Activated CD4-positive, alpha-beta T cell treated with anti-CD3 and anti-CD28 coated beads for 36 hours (primary cell): ENCODE results near the gene TET3. TPM values are rescaled to one million over a fixed set of nuclear protein-coding genes. Genes with fewer than 3 reads are reported as not detected.
A peak's percentile ranks its signal among the peaks of the same experiment; 100 is the strongest.

Source experiments
- ATAC-seq: fragments of 200-7000 bp; cut with Tn5 transposase; one replicate; pipeline ENCODE4 v1.10.0; 2021; ENCODE audit warnings: mild to moderate bottlenecking, moderate library complexity
- CTCF ChIA-PET: fragments of 350-600 bp; sonication (Branson Sonifier 250); formaldehyde crosslinking; loops from one replicate; lab custom pipeline; 2021; ENCODE audit warnings: antibody characterized with exemption; lab: Charles Lee
- POLR2A ChIA-PET: fragments of 350-600 bp; sonication (Branson Sonifier 250); formaldehyde crosslinking; loops from one replicate; lab custom pipeline; 2021; ENCODE audit warnings: antibody characterized with exemption, inconsistent platforms; lab: Charles Lee
- DNase-seq: peaks from one replicate; pipeline ENCODE4 v3.0.0-alpha.2; 2020
- H3K27ac Mint-ChIP-seq: one replicate; pipeline ENCODE4 v1.8.0; 2021; ENCODE audit warnings: mixed read lengths
- H3K27me3 Mint-ChIP-seq: one replicate; pipeline ENCODE4 v1.8.0; 2021; ENCODE audit warnings: mixed read lengths
- H3K36me3 Mint-ChIP-seq: one replicate; pipeline ENCODE4 v1.8.0; 2021; ENCODE audit warnings: low read depth, mixed read lengths
- H3K4me1 Mint-ChIP-seq: one replicate; pipeline ENCODE4 v1.8.0; 2021; ENCODE audit warnings: mixed read lengths
- H3K4me3 Mint-ChIP-seq: one replicate; pipeline ENCODE4 v1.8.0; 2021; ENCODE audit warnings: mild to moderate bottlenecking, moderate library complexity, mixed read lengths
- H3K9me3 Mint-ChIP-seq: one replicate; pipeline ENCODE4 v1.8.0; 2021; ENCODE audit warnings: low read depth, mixed read lengths
- intact Hi-C, 2 experiments: fragments of 100-400 bp; cut with DNase I in 1 of 2; cut with micrococcal nuclease in 1 of 2; formaldehyde crosslinking; loops; one replicate each; pipeline versions ENCODE4 v1.14.2 to v1.15.1; 2022 to 2024; cut with DNase I, micrococcal nuclease
- total RNA-seq, 2 experiments: library from RNA; stranded (reverse); gene quantifications; one replicate each; pipeline ENCODE4 v1.2.3, GENCODE V29; 2021

TET3 gene
- total RNA-seq, 2 experiments from 2014 or later: 15.0 to 17.3 TPM

GRCh38 chr2:74019516-74019915 is 34.8 kb downstream of the TET3 start:
- Mint-ChIP-seq H3K36me3 (peaks cover 14% of the 10 kb centered on the region), H3K9me3 (no peaks in the 10 kb centered on the region), H3K4me1 (peaks cover 53% of the 10 kb centered on the region), H3K4me3 (no peak overlapping the region), H3K27ac (no peak overlapping the region), H3K27me3 (no peaks in the 10 kb centered on the region)
- intact Hi-C loops: no loop called here
- DNase-seq: no peak
- ChIA-PET CTCF (interaction anchor here (0.7 to 1.2 kb wide), 2 partner anchors 11 to 217 kb away, joined by 3 to 4 read pairs; no protein-coding TSS in a partner anchor), POLR2A (interaction anchor here (1.1 kb wide), 1 partner anchor 18 kb away, joined by 3 read pairs; no protein-coding TSS in a partner anchor)
- no peak for ATAC-seq

DNA sequence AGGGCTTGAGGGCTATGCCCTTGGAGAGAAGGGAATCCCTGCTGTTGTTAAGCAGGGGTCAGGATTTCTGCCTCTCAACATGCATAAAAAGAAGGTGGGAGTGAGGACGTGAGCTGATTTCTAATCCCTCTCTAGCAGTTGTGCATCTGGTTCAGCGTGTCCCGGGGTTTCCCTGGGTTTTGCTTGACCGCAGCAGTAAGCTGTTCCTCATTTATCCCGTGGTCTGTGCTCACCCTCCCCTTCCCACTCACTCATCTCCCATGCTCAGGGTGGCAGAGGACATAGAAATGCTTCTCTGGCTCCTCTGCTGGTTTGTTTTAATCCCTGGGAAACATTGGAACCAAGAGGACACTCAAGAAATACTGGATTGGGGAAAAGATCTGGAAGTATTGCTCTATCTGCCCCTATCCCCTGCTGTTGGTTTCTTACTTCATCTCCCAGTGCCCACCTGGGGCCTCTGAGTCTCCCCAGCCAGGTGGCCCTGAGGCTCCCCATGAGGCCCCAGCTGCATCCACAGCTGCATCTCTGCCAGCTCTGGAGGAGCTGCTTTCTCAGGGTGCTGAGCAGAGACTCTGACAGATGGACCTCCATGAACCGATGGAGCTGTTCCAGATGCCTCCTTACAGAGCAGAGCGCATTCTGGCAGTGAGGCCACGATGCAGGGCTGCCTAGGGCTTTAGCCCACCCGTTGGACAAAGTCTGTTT is 36.1 kb downstream of the TET3 start:
- intact Hi-C loops: no loop called here
- ATAC-seq (no peak), DNase-seq (no peak)
- Mint-ChIP-seq H3K27ac (peak overlapping the region; percentile 44), H3K36me3 (peaks cover 12% of the 10 kb centered on the region), H3K4me3 (no peak overlapping the region), H3K27me3 (no peaks in the 10 kb centered on the region), H3K9me3 (no peaks in the 10 kb centered on the region), H3K4me1 (peaks cover 59% of the 10 kb centered on the region)
- CTCF ChIA-PET: interaction anchor here (0.6 to 1.4 kb wide), 4 partner anchors 13 to 250 kb away, joined by 3 to 4 read pairs (median 4); no protein-coding TSS in a partner anchor
- POLR2A ChIA-PET: interaction anchor here (0.6 to 1.1 kb wide), 3 partner anchors 11 to 76 kb away, joined by 3 to 4 read pairs (median 3); no protein-coding TSS in a partner anchor

DNA sequence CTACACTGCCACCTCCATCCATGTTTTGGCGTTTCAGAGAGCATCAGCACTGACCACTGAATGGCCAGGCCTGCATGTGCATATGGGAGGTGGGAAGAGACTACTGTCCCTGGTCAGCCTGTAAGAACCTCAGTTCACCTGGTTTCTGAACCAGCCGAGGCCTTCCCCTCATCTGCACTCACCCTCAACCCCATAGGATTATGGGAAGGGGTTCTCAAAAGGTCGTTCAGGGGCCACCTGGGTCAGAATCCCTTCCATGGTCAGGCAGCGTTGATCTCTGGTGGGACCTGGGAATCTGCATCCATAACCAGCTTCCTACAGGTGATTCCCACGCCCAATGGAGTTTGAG is 36.7 kb downstream of the TET3 start:
- CTCF ChIA-PET: interaction anchor here (1.4 kb wide), 1 partner anchor 13 kb away, joined by 4 read pairs; no protein-coding TSS in a partner anchor

DNA sequence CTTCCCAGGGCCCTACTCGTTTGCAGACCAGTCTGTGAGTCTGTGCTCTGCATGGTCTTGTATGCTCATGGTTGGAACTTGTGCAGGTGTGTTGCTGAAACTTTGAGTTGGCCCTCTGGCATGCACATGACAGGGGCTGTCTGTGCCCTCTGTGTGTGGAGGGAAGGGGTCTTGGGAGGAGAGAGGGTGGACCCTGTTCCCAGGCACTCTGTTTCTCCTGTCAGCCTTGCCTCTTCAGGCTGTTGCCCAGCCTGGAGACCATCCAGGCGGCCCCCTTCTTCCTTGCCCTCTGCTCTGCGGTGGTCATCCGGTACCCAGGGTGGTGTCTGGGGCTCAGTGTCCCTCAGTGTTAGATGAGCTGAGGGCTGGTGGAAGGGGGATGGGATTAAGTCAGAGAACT is 39.5 kb downstream of the TET3 start:
- POLR2A ChIA-PET: no interaction called here
- Mint-ChIP-seq H3K27me3 (no peaks in the 10 kb centered on the region), H3K9me3 (no peaks in the 10 kb centered on the region), H3K4me3 (no peak overlapping the region), H3K4me1 (peaks cover 69% of the 10 kb centered on the region), H3K36me3 (peaks cover 10% of the 10 kb centered on the region), H3K27ac (peak overlapping the region; percentile 42)
- ATAC-seq (no peak), DNase-seq (no peak)
- intact Hi-C loops: no loop called here
- CTCF ChIA-PET: no interaction called here

More for the DNA sequence above, 36.7 kb downstream of the TET3 start:
- POLR2A ChIA-PET: no interaction called here
- H3K4me3 Mint-ChIP-seq: no peak overlapping the region
- no peaks in the 10 kb centered on the region for H3K9me3 Mint-ChIP-seq
- H3K27ac Mint-ChIP-seq: peak overlapping the region; percentile 4
- H3K27me3 Mint-ChIP-seq: no peaks in the 10 kb centered on the region
- peaks cover 12% of the 10 kb centered on the region for H3K36me3 Mint-ChIP-seq
- H3K4me1 Mint-ChIP-seq: peaks cover 62% of the 10 kb centered on the region
- intact Hi-C loops: no loop called here
- ATAC-seq: no peak
- no peak for DNase-seq

DNA sequence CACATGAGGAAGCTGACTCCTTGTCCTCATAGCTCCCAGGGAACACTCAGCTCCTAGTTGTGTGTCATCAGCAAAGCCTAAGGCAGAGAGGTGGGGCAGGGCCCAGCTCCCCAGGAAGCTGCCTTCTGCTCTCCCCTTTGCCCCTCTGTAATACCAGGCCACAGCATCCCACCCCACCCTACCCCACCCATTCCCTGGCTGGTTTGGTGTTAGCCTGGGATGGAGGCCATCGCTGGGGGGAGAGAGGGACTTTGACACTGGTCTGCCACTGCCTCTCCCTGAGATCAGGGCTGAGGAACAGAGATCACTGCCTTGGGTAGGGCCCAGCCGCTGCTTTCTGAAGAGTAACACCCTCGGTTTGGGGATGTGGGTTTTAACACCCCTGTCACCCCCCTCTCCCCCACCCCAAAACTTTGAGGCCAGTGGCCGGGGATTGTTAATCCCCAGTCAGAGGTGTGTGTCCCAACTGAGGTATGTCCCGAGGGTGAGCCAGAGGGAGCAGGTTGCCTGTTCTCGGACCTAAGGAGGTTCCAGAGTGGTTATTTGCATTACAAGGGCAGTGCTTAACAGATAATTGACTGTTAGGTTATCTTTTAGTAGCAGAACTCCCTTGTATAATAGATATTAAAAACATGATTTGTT is 41.4 kb downstream of the TET3 start:
- peaks cover 71% of the 10 kb centered on the region for H3K4me1 Mint-ChIP-seq
- no peaks in the 10 kb centered on the region for H3K27me3 Mint-ChIP-seq
- intact Hi-C loops: loop anchor here in 1 of 2 experiments (5.0 kb wide), 1 partner anchor 39 kb away; no protein-coding TSS in a partner anchor
- ATAC-seq: peak; percentile 29
- H3K9me3 Mint-ChIP-seq: no peaks in the 10 kb centered on the region
- H3K36me3 Mint-ChIP-seq: peaks cover 12% of the 10 kb centered on the region
- DNase-seq: peak; percentile 37
- H3K4me3 Mint-ChIP-seq: no peak overlapping the region
- peak overlapping the region; percentile 74 for H3K27ac Mint-ChIP-seq
- ChIA-PET CTCF (interaction anchor here (0.6 kb wide), 1 partner anchor 193 kb away, joined by 3 read pairs; no protein-coding TSS in a partner anchor), POLR2A (interaction anchor here (0.6 to 0.9 kb wide), 3 partner anchors 9 to 153 kb away, joined by 3 to 6 read pairs (median 3); no protein-coding TSS in a partner anchor)

DNA sequence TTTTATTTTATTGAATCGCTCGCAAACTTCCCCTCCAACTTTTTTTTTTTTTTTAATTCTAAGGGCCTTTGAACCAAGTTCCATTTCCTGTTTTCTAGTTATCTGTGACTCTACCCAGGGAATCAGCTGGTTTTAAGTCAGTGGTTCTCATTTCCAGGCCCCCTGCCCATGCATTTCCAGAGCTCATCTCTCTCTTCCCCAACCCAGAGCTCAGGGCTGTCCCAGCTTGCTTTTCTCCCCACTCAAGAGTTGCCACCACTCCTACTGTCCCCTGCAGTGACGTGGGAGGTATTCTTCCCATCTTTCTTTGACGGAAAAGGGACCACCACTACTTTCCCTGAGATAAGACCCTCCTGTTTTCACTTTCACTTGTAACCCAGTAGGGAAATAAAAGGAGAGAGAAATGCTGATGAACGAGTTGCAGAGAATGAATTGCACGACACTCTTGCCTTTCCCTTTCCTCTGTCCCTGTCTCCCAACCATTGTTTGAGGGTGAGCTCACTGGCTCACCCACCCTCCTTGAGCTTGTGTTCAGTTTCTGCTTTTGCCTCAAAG is 42.1 kb downstream of the TET3 start:
- H3K27ac Mint-ChIP-seq: peak overlapping the region; percentile 72
- ChIA-PET POLR2A (interaction anchor here (0.6 to 0.9 kb wide), 3 partner anchors 10 to 152 kb away, joined by 3 to 6 read pairs (median 3); no protein-coding TSS in a partner anchor), CTCF (interaction anchor here (0.6 kb wide), 1 partner anchor 194 kb away, joined by 3 read pairs; no protein-coding TSS in a partner anchor)
- no peaks in the 10 kb centered on the region for H3K27me3 Mint-ChIP-seq
- peak overlapping the region; percentile 15 for H3K4me3 Mint-ChIP-seq
- H3K9me3 Mint-ChIP-seq: no peaks in the 10 kb centered on the region
- no peak for DNase-seq
- intact Hi-C loops: loop anchor here in 1 of 2 experiments (5.0 kb wide), 1 partner anchor 39 kb away; no protein-coding TSS in a partner anchor
- peaks cover 71% of the 10 kb centered on the region for H3K4me1 Mint-ChIP-seq
- ATAC-seq: no peak
- peaks cover 12% of the 10 kb centered on the region for H3K36me3 Mint-ChIP-seq

DNA sequence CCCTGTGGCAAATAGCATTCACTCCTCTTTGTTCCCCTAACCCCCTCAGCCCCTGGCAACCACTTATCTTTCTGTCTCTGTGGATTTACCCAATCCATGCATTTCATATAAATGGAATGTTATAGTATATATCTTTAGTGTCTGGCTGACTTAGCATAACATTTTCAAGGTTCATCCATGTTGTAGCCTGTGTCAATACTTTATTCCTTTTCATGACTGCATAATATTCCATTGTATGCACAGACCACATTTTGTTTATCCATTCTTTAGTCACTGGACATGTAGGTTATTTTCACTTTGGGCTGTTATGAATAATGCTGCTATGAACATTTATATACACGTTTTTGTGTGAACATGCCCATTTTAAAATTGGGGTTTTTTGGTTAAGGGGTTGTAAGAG is 42.8 kb downstream of the TET3 start:
- no peaks in the 10 kb centered on the region for H3K27me3 Mint-ChIP-seq
- no peak for DNase-seq
- POLR2A ChIA-PET: no interaction called here

DNA sequence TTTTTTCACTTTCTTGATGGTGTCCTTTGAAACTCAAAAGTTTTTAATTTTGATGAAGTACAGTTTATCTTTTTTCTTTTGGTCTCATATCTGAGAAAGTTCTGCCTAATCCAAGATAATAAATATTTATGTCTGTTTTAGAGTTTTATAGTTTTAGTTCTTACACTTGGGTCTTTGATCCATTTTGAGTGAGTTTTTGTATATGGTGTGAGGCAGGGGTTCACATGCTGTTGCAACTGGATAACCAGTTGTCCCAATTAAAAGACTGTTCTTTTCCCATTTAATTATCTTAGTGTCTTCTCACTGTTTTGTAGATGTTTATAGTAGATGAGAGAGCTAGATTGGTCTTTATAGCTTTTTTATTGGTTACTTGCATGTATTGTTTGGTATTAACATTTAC is 43.6 kb downstream of the TET3 start:
- Mint-ChIP-seq H3K4me1 (peaks cover 78% of the 10 kb centered on the region), H3K27me3 (no peaks in the 10 kb centered on the region), H3K9me3 (no peaks in the 10 kb centered on the region), H3K36me3 (peaks cover 12% of the 10 kb centered on the region), H3K27ac (no peak overlapping the region), H3K4me3 (no peak overlapping the region)
- ATAC-seq (no peak), DNase-seq (no peak)
- CTCF ChIA-PET: interaction anchor here (0.9 kb wide), 1 partner anchor 204 kb away, joined by 3 read pairs; no protein-coding TSS in a partner anchor
- intact Hi-C loops: loop anchor here in 1 of 2 experiments (5.0 kb wide), 1 partner anchor 41 kb away; no protein-coding TSS in a partner anchor
- POLR2A ChIA-PET: no interaction called here

More for the DNA sequence above, 42.8 kb downstream of the TET3 start:
- intact Hi-C loops: loop anchor here in 1 of 2 experiments (5.0 kb wide), 1 partner anchor 40 kb away; no protein-coding TSS in a partner anchor
- H3K36me3 Mint-ChIP-seq: peaks cover 12% of the 10 kb centered on the region
- CTCF ChIA-PET: no interaction called here
- H3K4me1 Mint-ChIP-seq: peaks cover 71% of the 10 kb centered on the region
- H3K9me3 Mint-ChIP-seq: no peaks in the 10 kb centered on the region
- H3K27ac Mint-ChIP-seq: no peak overlapping the region
- H3K4me3 Mint-ChIP-seq: no peak overlapping the region
- ATAC-seq: no peak

DNA sequence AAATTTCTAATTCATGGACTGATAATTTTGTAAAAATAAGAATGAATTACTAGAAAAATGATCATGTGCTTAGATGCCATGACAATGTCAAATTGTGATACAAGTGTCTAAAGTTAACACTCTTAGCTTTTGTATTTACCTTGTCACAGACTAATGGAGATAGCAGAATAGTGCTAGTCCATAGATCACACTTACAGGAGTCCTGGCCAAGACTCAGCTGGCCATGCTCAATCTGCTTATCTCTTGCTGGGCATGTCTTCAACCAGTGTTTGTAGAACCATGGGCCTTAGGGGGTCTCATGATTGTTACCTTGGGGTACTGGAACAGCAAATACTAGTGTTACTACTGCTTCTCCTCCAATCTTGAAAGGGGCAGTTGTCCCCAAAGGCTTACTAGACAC is 44.0 kb downstream of the TET3 start:
- DNase-seq (no peak), ATAC-seq (no peak)
- Mint-ChIP-seq H3K36me3 (peaks cover 12% of the 10 kb centered on the region), H3K4me1 (peaks cover 80% of the 10 kb centered on the region), H3K27me3 (no peaks in the 10 kb centered on the region), H3K27ac (no peak overlapping the region), H3K9me3 (no peaks in the 10 kb centered on the region), H3K4me3 (no peak overlapping the region)
- CTCF ChIA-PET: interaction anchor here (0.9 kb wide), 2 partner anchors 42 to 204 kb away, joined by 3 read pairs; no protein-coding TSS in a partner anchor
- POLR2A ChIA-PET: no interaction called here
- intact Hi-C loops: loop anchor here in 1 of 2 experiments (5.0 kb wide), 1 partner anchor 41 kb away; no protein-coding TSS in a partner anchor

- intact Hi-C loops: loop anchor here (2.0 to 5.0 kb wide), 3 partner anchors 43 to 103 kb away; partner anchors contain the start of gene DGUOK (in 1 of the 2)
- CTCF ChIA-PET: interaction anchor here (0.7 to 1.1 kb wide), 3 partner anchors 11 to 206 kb away, joined by 3 to 4 read pairs (median 3); no protein-coding TSS in a partner anchor
- H3K4me3 Mint-ChIP-seq: no peak overlapping the region
- DNase-seq (no peak), ATAC-seq (peak; percentile 23)
- H3K27me3 Mint-ChIP-seq: no peaks in the 10 kb centered on the region
- no peaks in the 10 kb centered on the region for H3K9me3 Mint-ChIP-seq
- POLR2A ChIA-PET: no interaction called here
- H3K36me3 Mint-ChIP-seq: peaks cover 12% of the 10 kb centered on the region
- H3K27ac Mint-ChIP-seq: peak overlapping the region; percentile 35
- H3K4me1 Mint-ChIP-seq: peaks cover 78% of the 10 kb centered on the region
These were observed 45.1 kb downstream of the TET3 start for GRCh38 chr2:74029714-74030397.
